ENCODE measurements around the gene ITGA3. TPM values are rescaled to one million over a fixed set of nuclear protein-coding genes. Genes with fewer than 3 reads are reported as not detected.
"Not testable (repeated sequence)": the region's sequence is repeated elsewhere in the genome, so short reads cannot be mapped to it uniquely, and the experiment has no call there.

Gene ITGA3
- total RNA-seq, 1 donor from 2014 or later, result 212 TPM

GRCh38 chr17:50035945-50036344, 20.0 kb upstream of the ITGA3 start:
- no peak overlapping the region for H3K4me3 ChIP-seq
- no peaks in the 10 kb centered on the region for H3K9me3 ChIP-seq
- TF ChIP-seq, protein P1, sequence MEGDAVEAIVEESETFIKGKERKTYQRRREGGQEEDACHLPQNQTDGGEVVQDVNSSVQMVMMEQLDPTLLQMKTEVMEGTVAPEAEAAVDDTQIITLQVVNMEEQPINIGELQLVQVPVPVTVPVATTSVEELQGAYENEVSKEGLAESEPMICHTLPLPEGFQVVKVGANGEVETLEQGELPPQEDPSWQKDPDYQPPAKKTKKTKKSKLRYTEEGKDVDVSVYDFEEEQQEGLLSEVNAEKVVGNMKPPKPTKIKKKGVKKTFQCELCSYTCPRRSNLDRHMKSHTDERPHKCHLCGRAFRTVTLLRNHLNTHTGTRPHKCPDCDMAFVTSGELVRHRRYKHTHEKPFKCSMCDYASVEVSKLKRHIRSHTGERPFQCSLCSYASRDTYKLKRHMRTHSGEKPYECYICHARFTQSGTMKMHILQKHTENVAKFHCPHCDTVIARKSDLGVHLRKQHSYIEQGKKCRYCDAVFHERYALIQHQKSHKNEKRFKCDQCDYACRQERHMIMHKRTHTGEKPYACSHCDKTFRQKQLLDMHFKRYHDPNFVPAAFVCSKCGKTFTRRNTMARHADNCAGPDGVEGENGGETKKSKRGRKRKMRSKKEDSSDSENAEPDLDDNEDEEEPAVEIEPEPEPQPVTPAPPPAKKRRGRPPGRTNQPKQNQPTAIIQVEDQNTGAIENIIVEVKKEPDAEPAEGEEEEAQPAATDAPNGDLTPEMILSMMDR (IDR thresholded peaks at IDR 0.05), result no peak
- H3K4me1 ChIP-seq, result peaks cover 45% of the 10 kb centered on the region
- ATAC-seq (no peak), DNase-seq (no peak)
- peak overlapping the region; percentile 87 for H3K27ac ChIP-seq
- no peaks in the 10 kb centered on the region for H3K27me3 ChIP-seq
- no peaks in the 10 kb centered on the region for H3K36me3 ChIP-seq
- intact Hi-C loops (cut with DNase I), result no loop called here

DNA sequence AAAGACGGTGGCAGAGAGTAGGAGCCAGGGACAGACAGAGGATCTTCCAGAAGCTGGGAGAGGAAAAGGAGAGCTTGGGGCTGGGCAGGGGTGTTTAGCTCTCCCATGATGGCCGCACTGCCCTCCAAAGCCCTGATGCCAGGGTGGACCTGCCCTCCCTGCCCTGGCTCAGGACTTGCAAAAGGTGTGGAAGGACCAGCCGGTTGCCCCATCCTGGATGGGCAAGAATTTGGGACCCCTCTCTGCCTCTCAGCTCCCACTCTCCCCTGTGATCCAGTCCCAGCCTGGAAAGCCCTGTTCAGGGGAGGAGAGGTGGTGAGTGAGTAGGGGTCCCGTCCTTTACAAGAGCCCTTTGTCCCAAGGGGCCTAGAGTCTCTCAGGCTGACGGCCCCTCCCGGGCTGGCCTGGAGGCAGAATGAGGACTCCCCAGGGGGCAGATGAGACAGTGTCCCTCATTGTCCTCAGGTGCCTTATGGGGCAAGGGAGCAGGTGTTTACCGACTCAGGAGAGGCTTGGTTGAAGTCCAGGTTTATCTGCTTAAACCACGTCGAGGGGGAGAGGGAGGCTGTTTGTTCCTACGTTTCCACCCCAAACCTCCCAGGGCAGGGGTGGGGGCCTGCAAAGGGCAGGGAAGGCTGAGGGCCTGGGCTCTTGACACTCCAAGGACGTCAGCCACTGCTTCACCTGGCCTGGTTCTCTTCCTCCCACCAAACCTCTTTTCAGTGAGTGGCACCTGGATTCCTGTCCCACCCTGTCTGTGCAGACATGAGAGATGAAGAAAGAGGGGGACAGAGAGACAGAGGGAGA, 19.3 kb upstream of the ITGA3 start:
- intact Hi-C loops (cut with DNase I), result no loop called here
- Histone ChIP-seq H3K4me3 (no peak overlapping the region), H3K27ac (peak overlapping the region; percentile 87), H3K36me3 (no peaks in the 10 kb centered on the region), H3K9me3 (no peaks in the 10 kb centered on the region), H3K4me1 (peaks cover 45% of the 10 kb centered on the region), H3K27me3 (no peaks in the 10 kb centered on the region)
- ATAC-seq (peak; percentile 45), DNase-seq (peak; percentile 79)
- TF ChIP-seq, protein P1 (IDR thresholded peaks at IDR 0.05), result no peak

DNA sequence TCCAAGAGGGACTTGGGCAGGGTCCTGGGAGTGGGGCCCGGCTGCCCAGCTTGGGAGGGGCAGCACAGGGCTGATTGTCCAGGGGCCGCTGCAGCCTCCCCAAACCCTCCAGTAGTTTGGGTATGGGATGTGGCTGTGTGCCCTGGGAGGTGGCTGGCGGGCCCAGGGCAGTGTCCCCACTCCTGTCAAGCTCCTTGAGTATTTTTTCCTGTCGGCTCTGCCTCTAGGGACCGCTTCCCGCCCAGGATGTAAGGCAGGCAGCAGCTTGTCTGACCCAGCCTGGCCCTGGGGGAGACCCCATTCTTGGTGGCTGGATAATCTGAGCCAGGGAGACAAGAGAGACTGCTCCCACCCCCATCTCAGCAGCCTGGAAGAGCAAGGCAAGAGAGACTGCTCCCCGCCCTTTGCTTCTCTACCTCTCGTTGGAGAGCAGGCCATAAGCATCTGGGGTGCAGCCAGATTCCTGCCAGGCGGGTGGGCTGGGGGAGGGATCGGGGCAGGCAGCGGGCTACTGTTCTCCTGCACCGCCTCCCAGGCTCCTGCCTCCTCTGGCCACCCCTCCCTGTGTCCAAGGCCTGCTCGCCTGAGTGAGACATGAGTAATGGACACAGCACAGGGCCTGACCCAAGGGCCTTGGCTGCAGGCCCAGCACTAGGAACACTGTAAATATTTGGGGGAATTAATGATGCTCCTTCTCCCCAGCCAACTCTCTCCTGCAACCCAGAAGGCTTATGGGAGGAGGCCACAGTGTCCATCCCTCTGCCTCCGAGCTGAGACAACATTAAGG, 18.4 kb upstream of the ITGA3 start:
- intact Hi-C loops (cut with DNase I), result no loop called here
- TF ChIP-seq, protein P1 (IDR thresholded peaks at IDR 0.05), result no peak
- no peaks in the 10 kb centered on the region for H3K27me3 ChIP-seq
- H3K4me3 ChIP-seq, result no peak overlapping the region
- H3K9me3 ChIP-seq, result no peaks in the 10 kb centered on the region
- DNase-seq (peak; percentile 86), ATAC-seq (peak; percentile 76)
- peak overlapping the region; percentile 87 for H3K27ac ChIP-seq
- H3K4me1 ChIP-seq, result peaks cover 45% of the 10 kb centered on the region
- H3K36me3 ChIP-seq, result no peaks in the 10 kb centered on the region

DNA sequence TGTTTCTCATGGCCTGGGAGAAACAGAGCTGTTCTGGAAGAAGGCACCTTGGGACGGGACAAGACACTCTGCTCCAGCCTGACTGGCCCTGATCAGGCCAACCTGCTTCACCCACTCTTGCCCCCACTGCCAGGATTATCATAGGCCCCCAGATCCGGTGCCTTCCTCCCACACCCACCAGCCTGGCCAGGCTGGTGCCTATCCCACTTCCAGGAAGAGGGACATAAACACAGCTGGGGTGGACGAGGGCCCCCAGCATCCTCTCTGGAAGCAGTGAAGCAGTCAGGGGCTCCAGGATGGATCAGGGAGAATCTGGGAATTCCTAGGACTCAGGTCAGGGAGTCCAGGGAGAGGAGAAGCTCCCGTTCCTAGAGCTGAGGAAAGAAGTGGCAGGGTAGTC, 16.9 kb upstream of the ITGA3 start:
- intact Hi-C loops (cut with DNase I), result no loop called here
- TF ChIP-seq, protein P1 (IDR thresholded peaks at IDR 0.05), result no peak
- Histone ChIP-seq H3K36me3 (no peaks in the 10 kb centered on the region), H3K27me3 (no peaks in the 10 kb centered on the region), H3K4me3 (no peak overlapping the region), H3K4me1 (peaks cover 51% of the 10 kb centered on the region), H3K27ac (peak overlapping the region; percentile 42), H3K9me3 (no peaks in the 10 kb centered on the region)
- ATAC-seq, result no peak
- peak; percentile 50 for DNase-seq

DNA sequence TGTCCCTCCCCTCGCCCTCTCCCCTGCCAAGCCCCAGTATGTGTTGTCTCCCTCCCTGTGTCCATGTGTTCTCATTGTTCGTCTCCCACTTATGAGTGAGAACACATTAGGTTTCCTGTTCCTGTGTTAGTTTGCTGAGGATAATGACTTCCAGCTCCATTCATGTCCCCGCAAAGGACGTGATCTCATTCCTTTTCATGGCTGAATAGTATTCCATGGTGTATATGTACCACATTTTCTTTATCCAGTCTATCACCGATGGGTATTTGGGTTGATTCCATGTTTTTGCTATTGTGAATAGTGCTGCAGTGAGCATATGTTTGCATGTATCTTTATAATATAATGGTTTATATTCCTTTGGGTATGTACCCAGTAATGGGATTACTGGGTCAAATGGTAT, 15.4 kb upstream of the ITGA3 start:
- H3K27ac ChIP-seq; H3K9me3 ChIP-seq; ATAC-seq; DNase-seq; H3K27me3 ChIP-seq; intact Hi-C loops (cut with DNase I); H3K4me3 ChIP-seq; H3K36me3 ChIP-seq: not testable (repeated sequence)
- H3K4me1 ChIP-seq, result peaks cover 58% of the 10 kb centered on the region

DNA sequence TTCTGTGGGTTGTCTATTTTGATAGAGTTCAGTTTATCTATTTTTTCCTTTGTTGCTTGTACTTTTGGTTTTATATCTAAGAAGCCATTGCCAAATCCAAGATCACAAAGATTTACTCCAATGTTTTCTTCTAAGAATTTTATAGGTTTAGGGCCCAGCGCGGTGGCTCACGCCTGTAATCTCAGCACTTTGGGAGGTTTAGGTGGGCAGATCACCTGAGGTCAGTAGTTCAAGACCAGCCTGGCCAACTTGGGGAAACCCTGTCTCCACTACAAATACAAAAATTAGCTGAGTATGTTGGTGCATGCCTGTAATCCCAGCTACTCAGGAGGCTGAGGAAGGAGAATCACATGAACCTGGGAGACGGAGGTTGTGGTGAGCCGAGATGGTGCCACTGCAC, 13.7 kb upstream of the ITGA3 start:
- Histone ChIP-seq H3K9me3 (no peaks in the 10 kb centered on the region), H3K4me1 (peaks cover 48% of the 10 kb centered on the region), H3K36me3 (no peaks in the 10 kb centered on the region), H3K27ac (no peak overlapping the region), H3K4me3 (no peak overlapping the region), H3K27me3 (no peaks in the 10 kb centered on the region)
- intact Hi-C loops (cut with DNase I), result no loop called here
- DNase-seq (no peak), ATAC-seq (no peak)
- TF ChIP-seq, protein P1 (IDR thresholded peaks at IDR 0.05), result no peak
